H1 (cell line): ENCODE results near the gene TSEN2. TPM values are rescaled to one million over a fixed set of nuclear protein-coding genes. Genes with fewer than 3 reads are reported as not detected.
A peak's percentile ranks its signal among the peaks of the same experiment; 100 is the strongest.

Source experiments
- CTCF ChIA-PET: fragments of 300-600 bp; sonication (Branson Sonifier 250); formaldehyde crosslinking; loops from one replicate; lab custom pipeline; 2021; ENCODE audit not compliant: partially characterized antibody; lab: Charles Lee
- POLR2A ChIA-PET: fragments of 300-600 bp; sonication (Branson Sonifier 250); formaldehyde crosslinking; loops from one replicate; lab custom pipeline; 2021; ENCODE audit warnings: inconsistent platforms; ENCODE audit not compliant: partially characterized antibody; lab: Charles Lee
- DNase-seq, 2 experiments: peaks; one replicate each; pipeline versions ENCODE4 v3.0.0 to v3.0.0-alpha.2; 2010 to 2022; ENCODE audit warnings: low spot score in 2 of 2, low read depth in 1 of 2, mixed read lengths in 1 of 2
- FAIRE-seq: peaks from 2 replicates; lab custom pipeline; 2011; peaks lifted over from hg19 to GRCh38; lab: Jason Lieb, UNC
- H2AFZ ChIP-seq: 2 replicates; pipeline ENCODE4 v1.8.1; 2012; ENCODE audit warnings: low read length, inconsistent platforms
- H2AK5ac ChIP-seq: 2 replicates; pipeline ENCODE4 v1.6.1; 2013; ENCODE audit warnings: low read depth, low read length
- H2BK120ac ChIP-seq: replicated peaks from 2 replicates; pipeline ENCODE3; 2013; ENCODE audit warnings: low read depth, low read length, inconsistent platforms
- H2BK12ac ChIP-seq: 2 replicates; pipeline ENCODE4 v1.6.1; 2013; ENCODE audit warnings: low read depth, low read length
- H2BK15ac ChIP-seq: 2 replicates; pipeline ENCODE4 v1.6.1; 2013; ENCODE audit warnings: low read length
- H2BK20ac ChIP-seq: 2 replicates; pipeline ENCODE4 v1.6.1; 2013; ENCODE audit warnings: low read length
- H2BK5ac ChIP-seq: 2 replicates; pipeline ENCODE4 v1.6.1; 2013; ENCODE audit warnings: low read depth, low read length
- H3K14ac ChIP-seq: 2 replicates; pipeline ENCODE4 v1.6.1; 2013; ENCODE audit warnings: inconsistent platforms; ENCODE audit not compliant: insufficient read length
- H3K18ac ChIP-seq: 2 replicates; pipeline ENCODE4 v1.6.1; 2013; ENCODE audit warnings: low read length; ENCODE audit errors: extremely low read depth
- H3K23ac ChIP-seq: 2 replicates; pipeline ENCODE4 v1.6.1; 2013; ENCODE audit warnings: inconsistent platforms; ENCODE audit not compliant: insufficient read length
- H3K23me2 ChIP-seq: 2 replicates; pipeline ENCODE4 v1.6.1; 2013; ENCODE audit warnings: low read depth, low read length
- H3K27ac ChIP-seq: 2 replicates; pipeline ENCODE4 v1.6.1; 2011; ENCODE audit warnings: low read depth, low read length, inconsistent platforms
- H3K27me3 ChIP-seq, 4 experiments: replicated peaks in 1 of 4; 1 replicate in 1 of 4; 2 replicates in 3 of 4; pipeline versions ENCODE4 v1.6.1 to v1.8.1; 2011 to 2013; ENCODE audit warnings: low read length in 3 of 4, mild to moderate bottlenecking in 3 of 4, inconsistent platforms in 2 of 4, mixed read lengths in 2 of 4, moderate library complexity in 1 of 4; ENCODE audit not compliant: control insufficient read depth in 3 of 4, insufficient read depth in 3 of 4; ENCODE audit errors: extremely low read depth in 1 of 4
- H3K36me3 ChIP-seq, 4 experiments: 2 replicates each; pipeline versions ENCODE4 v1.6.1 to v1.8.1; 2011 to 2013; ENCODE audit warnings: mild to moderate bottlenecking in 4 of 4, low read length in 3 of 4, moderate library complexity in 2 of 4, control low read depth in 1 of 4, inconsistent platforms in 1 of 4; ENCODE audit not compliant: insufficient read depth in 4 of 4, control insufficient read depth in 2 of 4
- H3K4ac ChIP-seq: replicated peaks from 2 replicates; pipeline ENCODE3; 2013; ENCODE audit warnings: low read length, low read depth, mixed read lengths, inconsistent platforms; ENCODE audit not compliant: insufficient read length
- H3K4me1 ChIP-seq, 4 experiments: replicated peaks in 1 of 4; 1 replicate in 1 of 4; 2 replicates in 3 of 4; pipeline versions ENCODE4 v1.6.1 to v1.8.1; 2011 to 2013; ENCODE audit warnings: low read length in 3 of 4, inconsistent platforms in 2 of 4, mixed read lengths in 1 of 4; ENCODE audit not compliant: insufficient read depth in 4 of 4, control insufficient read depth in 3 of 4
- H3K4me2 ChIP-seq, 2 experiments: 2 replicates each; pipeline versions ENCODE4 v1.6.1 to v1.8.1; 2011 to 2013; ENCODE audit warnings: low read depth in 2 of 2, low read length in 2 of 2, control low read depth in 1 of 2, inconsistent platforms in 1 of 2, mild to moderate bottlenecking in 1 of 2; ENCODE audit not compliant: insufficient read depth in 1 of 2
- H3K4me3 ChIP-seq, 4 experiments: fragments of 200-600, 300-600 bp in 1 of 4; sonication (generic), shearing (Covaris generic), sonication (Bioruptor Twin) in 1 of 4; 2 replicates each; pipeline versions ENCODE4 v1.5.1 to v1.8.1; 2011 to 2016; ENCODE audit warnings: low read length in 4 of 4, low read depth in 3 of 4, control low read depth in 2 of 4, inconsistent platforms in 2 of 4, mild to moderate bottlenecking in 2 of 4, mixed read lengths in 1 of 4, moderate library complexity in 1 of 4; ENCODE audit not compliant: insufficient read depth in 2 of 4; ENCODE audit errors: extremely low read depth in 1 of 4
- H3K56ac ChIP-seq: replicated peaks from 2 replicates; pipeline ENCODE3; 2013; ENCODE audit warnings: low read depth, mild to moderate bottlenecking, mixed read lengths, low read length, inconsistent platforms; ENCODE audit not compliant: insufficient read length
- H3K79me1 ChIP-seq: 2 replicates; pipeline ENCODE4 v1.6.1; 2013; ENCODE audit warnings: low read depth, low read length, control low read depth
- H3K79me2 ChIP-seq, 2 experiments: 2 replicates each; pipeline versions ENCODE4 v1.6.1 to v1.8.1; 2012 to 2013; ENCODE audit warnings: low read length in 2 of 2, mild to moderate bottlenecking in 2 of 2, inconsistent platforms in 1 of 2; ENCODE audit not compliant: insufficient read depth in 2 of 2, control insufficient read depth in 1 of 2
- H3K9ac ChIP-seq, 4 experiments: replicated peaks in 1 of 4; 1 replicate in 1 of 4; 2 replicates in 3 of 4; pipeline versions ENCODE4 v1.6.1 to v1.8.1; 2011 to 2013; ENCODE audit warnings: low read depth in 3 of 4, low read length in 3 of 4, control low read depth in 2 of 4, mild to moderate bottlenecking in 2 of 4, moderate library complexity in 2 of 4, inconsistent platforms in 1 of 4; ENCODE audit errors: extremely low read depth in 1 of 4
- H3K9me3 ChIP-seq, 2 experiments: 2 replicates each; pipeline versions ENCODE4 v1.6.1 to v1.8.1; 2012 to 2013; ENCODE audit warnings: mild to moderate bottlenecking in 2 of 2, moderate library complexity in 2 of 2, control low read depth in 1 of 2, inconsistent platforms in 1 of 2, low read depth in 1 of 2, low read length in 1 of 2, mixed read lengths in 1 of 2; ENCODE audit not compliant: insufficient read depth in 2 of 2
- H4K20me1 ChIP-seq, 2 experiments: replicated peaks in 1 of 2; 2 replicates each; pipeline versions ENCODE3 to v1.8.1; 2011 to 2013; ENCODE audit warnings: inconsistent platforms in 2 of 2, low read length in 2 of 2, mild to moderate bottlenecking in 1 of 2; ENCODE audit not compliant: insufficient read depth in 2 of 2, control insufficient read depth in 1 of 2
- H4K5ac ChIP-seq: 2 replicates; pipeline ENCODE4 v1.6.1; 2013; ENCODE audit warnings: low read length, low read depth, mixed read lengths, inconsistent platforms; ENCODE audit not compliant: insufficient read length
- H4K8ac ChIP-seq: 2 replicates; pipeline ENCODE4 v1.8.0; 2013; ENCODE audit warnings: mild to moderate bottlenecking, moderate library complexity, low read length, inconsistent platforms; ENCODE audit not compliant: insufficient read depth; ENCODE audit errors: extremely low read depth
- H4K91ac ChIP-seq: replicated peaks from 2 replicates; pipeline ENCODE3; 2013; ENCODE audit warnings: low read length, mixed read lengths, inconsistent platforms; ENCODE audit not compliant: insufficient read length
- CBX8 ChIP-seq: fragments of 300-800, 300-1000 bp; sonication (generic); IDR thresholded peaks from 2 replicates; pipeline ENCODE4 v1.7.1; 2016; ENCODE audit warnings: low read depth, low read length, borderline replicate concordance
- CREB1 ChIP-seq: IDR thresholded peaks from 2 replicates; pipeline ENCODE4 v1.6.1; 2012; ENCODE audit warnings: inconsistent platforms
- GTF2F1 ChIP-seq: IDR thresholded peaks from 2 replicates; pipeline ENCODE4 v1.6.1; 2012; ENCODE audit warnings: low read depth, low read length, improper control_type of control experiment, borderline replicate concordance
- JUN ChIP-seq: IDR thresholded peaks from 2 replicates; pipeline ENCODE4 v1.6.1; 2011; ENCODE audit warnings: low read depth, mild to moderate bottlenecking, improper control_type of control experiment, low read length
- KDM1A ChIP-seq: fragments of 200-600, 300-600 bp; sonication (generic); IDR thresholded peaks from 2 replicates; pipeline ENCODE4 v1.7.1; 2016; ENCODE audit warnings: mild to moderate bottlenecking, low read length, borderline replicate concordance
- NRF1 ChIP-seq: IDR thresholded peaks from 2 replicates; pipeline ENCODE4 v1.6.1; 2011; ENCODE audit warnings: mild to moderate bottlenecking, low read depth, low read length, improper control_type of control experiment
- POLR2AphosphoS5 ChIP-seq: IDR thresholded peaks from 2 replicates; pipeline ENCODE4 v1.6.1; 2011; ENCODE audit warnings: low read depth, low read length
- POU5F1 ChIP-seq: IDR thresholded peaks from 2 replicates; pipeline ENCODE4 v1.6.1; 2011; ENCODE audit warnings: low read depth, mild to moderate bottlenecking, low read length, moderate library complexity
- RAD21 ChIP-seq, 2 experiments: IDR thresholded peaks in 1 of 2; conservative IDR thresholded peaks in 1 of 2; 2 replicates each; pipeline ENCODE4 v1.6.1; 2011; ENCODE audit warnings: low read depth in 2 of 2, low read length in 2 of 2, improper control_type of control experiment in 1 of 2, inconsistent platforms in 1 of 2, mild to moderate bottlenecking in 1 of 2, moderate library complexity in 1 of 2
- RNF2 ChIP-seq: fragments of 200-900, 300-1000 bp; sonication (generic); IDR thresholded peaks from 2 replicates; pipeline ENCODE4 v1.7.1; 2016; ENCODE audit warnings: borderline replicate concordance, low read depth, mild to moderate bottlenecking, antibody characterized with exemption, low read length; ENCODE audit not compliant: poor library complexity, severe bottlenecking; ENCODE audit errors: missing control alignments
- SIN3A ChIP-seq, 2 experiments: IDR thresholded peaks in 1 of 2; conservative IDR thresholded peaks in 1 of 2; 2 replicates each; pipeline ENCODE4 v1.6.1; 2011 to 2012; ENCODE audit warnings: low read length in 2 of 2, improper control_type of control experiment in 1 of 2, low read depth in 1 of 2, mild to moderate bottlenecking in 1 of 2
- TAF1 ChIP-seq: IDR thresholded peaks from 2 replicates; pipeline ENCODE4 v1.6.1; 2011; ENCODE audit warnings: mild to moderate bottlenecking, low read depth, low read length
- TAF7 ChIP-seq: optimal IDR thresholded peaks from 2 replicates; pipeline ENCODE3; 2011; ENCODE audit warnings: low read depth, mild to moderate bottlenecking, inconsistent platforms, low read length, moderate library complexity, borderline replicate concordance
- WGBS, 2 experiments: shearing (Covaris generic) in 1 of 2; methylation state at CpG; one replicate each; pipeline versions ENCODE4 v1.1.6 to v1.1.7; 2013 to 2015; ENCODE audit warnings: low lambda C conversion rate in 2 of 2, mixed read lengths in 2 of 2, inconsistent platforms in 1 of 2, low coverage in 1 of 2, missing lambda C conversion rate in 1 of 2; ENCODE audit not compliant: insufficient replicate concordance in 2 of 2, insufficient coverage in 1 of 2, insufficient read length in 1 of 2; ENCODE audit errors: extremely low coverage in 1 of 2, missing lambda C conversion rate in 1 of 2; 5-methylcytosine and 5-hydroxymethylcytosine counted together
- polyA plus RNA-seq, 7 experiments: library from polyadenylated mRNA; depleted of rRNA in 3 of 7; stranded (reverse) in 5 of 7; unstranded in 2 of 7; fragments of >200 nt in 5 of 7; fragments of 200-250 nt in 2 of 7; gene quantifications; 1 replicate in 5 of 7; 2 replicates in 1 of 7; 4 replicates in 1 of 7; pipeline versions ENCODE4 v1.2.1 to v1.2.3, GENCODE V29; 2011 to 2013; ENCODE audit warnings: missing spikeins in 2 of 7, mixed read lengths in 2 of 7
- total RNA-seq: library from RNA; stranded (reverse); fragmentation: NEBNext Ultra II Directional; extraction: Animal tissue kit (Norgen Biotek cat#: 25700); gene quantifications from 2 replicates; pipeline ENCODE4 v1.2.1, GENCODE V29; 2021

TSEN2 gene
- total and polyA plus RNA-seq, 2 of the 8 experiments (the other 6 are each of a cell fraction or from before 2014, with no cell fraction given), result 16.1 to 22.4 TPM

GRCh38 chr3:12558706-12559105 lies 74.4 kb downstream of the TSEN2 start:
- Histone ChIP-seq H4K5ac (no peak overlapping the region), H3K4me3 (peak overlapping the region in 1 of 4 experiments; percentile 95; a peak in 2 of 8 replicates), H3K23ac (no peak overlapping the region), H2BK15ac (no peak overlapping the region), H4K20me1 (peaks cover 4 to 25% of the 10 kb centered on the region in 2 experiments), H3K36me3 (no peaks in the 10 kb centered on the region), H3K4me2 (peak overlapping the region; percentile 75 to 84; a peak in 3 of 4 replicates), H3K4me1 (peaks cover 0 to 9% (median 4%) of the 10 kb centered on the region in 4 experiments; a peak in 4 of 7 replicates), H3K23me2 (peaks cover 7% of the 10 kb centered on the region), H3K79me2 (peaks cover 21 to 62% of the 10 kb centered on the region in 2 experiments), H3K4ac (no peak overlapping the region), H3K14ac (no peak overlapping the region), H4K91ac (no peak overlapping the region), H2BK120ac (no peak overlapping the region), H2AFZ (no peak overlapping the region), H3K56ac (no peak overlapping the region), H2BK12ac (no peak overlapping the region), H2BK5ac (no peak overlapping the region), H3K79me1 (peaks cover 6% of the 10 kb centered on the region; the same call in 1 of the 2 replicates), H2BK20ac (no peak overlapping the region), H3K27ac (no peak overlapping the region), H3K9me3 (no peaks in the 10 kb centered on the region), H3K27me3 (no peaks in the 10 kb centered on the region), H3K18ac (no peak overlapping the region), H3K9ac (peak overlapping the region in 1 of 4 experiments; percentile 57; a peak in 1 of 7 replicates), H2AK5ac (no peak overlapping the region), H4K8ac (no peak overlapping the region)
- CTCF ChIA-PET, result interaction anchor here (0.9 to 3.4 kb wide), 6 partner anchors 17 to 125 kb away, joined by 3 to 12 read pairs (median 3); partner anchors contain the start of gene RAF1
- DNase-seq (no peak), FAIRE-seq (no peak)
- 89% methylated on average over 4 of the region's 4 CpGs; no CpG with 5 or more reads in 1 of the 2 experiments for WGBS, 2 experiments
- POLR2A ChIA-PET, result interaction anchor here (0.6 to 3.5 kb wide), 4 partner anchors 14 to 1807 kb away, joined by 3 to 21 read pairs (median 5); partner anchors contain the start of genes MKRN2OS and TSEN2
- TF ChIP-seq CBX8, result no peak
- TF ChIP-seq SIN3A (conservative IDR thresholded peaks at IDR 0.05 in 1 of 2, IDR thresholded peaks at IDR 0.05 in 1 of 2; ENCODE audit: low read depth in 1 of 2, low read length in 2 of 2), result no peak
- no peak for TF ChIP-seq TAF7
- no peak for TF ChIP-seq GTF2F1
- TF ChIP-seq KDM1A, result no peak
- TF ChIP-seq POU5F1, result no peak
- no peak for TF ChIP-seq RAD21 (IDR thresholded peaks at IDR 0.05 in 1 of 2, conservative IDR thresholded peaks at IDR 0.05 in 1 of 2; ENCODE audit: low read depth in 2 of 2, low read length in 2 of 2)
- TF ChIP-seq RNF2, result no peak
- no peak for TF ChIP-seq POLR2AphosphoS5
- TF ChIP-seq CREB1, result no peak
- TF ChIP-seq NRF1, result no peak
- TF ChIP-seq JUN, result no peak
- no peak for TF ChIP-seq TAF1
